ENCODE measurements around the gene ITPKB. TPM values are rescaled to one million over a fixed set of nuclear protein-coding genes. Genes with fewer than 3 reads are reported as not detected.
A peak's percentile ranks its signal among the peaks of the same experiment; 100 is the strongest.

The ITPKB gene
- total and polyA plus RNA-seq, 7 donors, result 1.4 to 80.9 (median 52.4) TPM

GRCh38 chr1:226730071-226730470 lies 9.0 kb downstream of the ITPKB start:
- Histone ChIP-seq H3K9me3 (no peaks in the 10 kb centered on the region), H3K4me3 (no peak overlapping the region), H3K36me3 (peaks cover 0 to 13% (median 1%) of the 10 kb centered on the region in 4 donors), H3K4me1 (peaks cover 0 to 98% (median 88%) of the 10 kb centered on the region in 4 donors), H3K27ac (peak overlapping the region; percentile 90 to 97 (median 94)), H3K27me3 (no peaks in the 10 kb centered on the region)
- TF ChIP-seq CTCF (IDR thresholded peaks at IDR 0.05), result no peak
- TF ChIP-seq POLR2AphosphoS5 (IDR thresholded peaks at IDR 0.05), result no peak
- TF ChIP-seq EP300 (IDR thresholded peaks at IDR 0.05), result no peak
- no peak for TF ChIP-seq POLR2A (IDR thresholded peaks at IDR 0.05)
- 76 to 91% methylated on average over 1 of the region's 1 CpG for WGBS, 2 donors
- intact Hi-C loops (cut with DNase I), result no loop called here
- peak; percentile 26 for DNase-seq

GRCh38 chr1:226728448-226728847 lies 10.6 kb downstream of the ITPKB start:
- no peak overlapping the region for H3K4me3 ChIP-seq
- TF ChIP-seq POLR2A (IDR thresholded peaks at IDR 0.05), result no peak
- no peak for TF ChIP-seq POLR2AphosphoS5 (IDR thresholded peaks at IDR 0.05)
- TF ChIP-seq EP300 (IDR thresholded peaks at IDR 0.05), result no peak
- TF ChIP-seq CTCF (IDR thresholded peaks at IDR 0.05), result no peak
- peaks cover 0 to 98% (median 89%) of the 10 kb centered on the region in 4 donors for H3K4me1 ChIP-seq
- H3K9me3 ChIP-seq, result no peaks in the 10 kb centered on the region
- peak overlapping the region; percentile 40 to 95 (median 79) for H3K27ac ChIP-seq
- no peak for DNase-seq
- intact Hi-C loops (cut with DNase I), result no loop called here
- 69 to 88% methylated on average over 6 of the region's 6 CpGs for WGBS, 2 donors
- H3K27me3 ChIP-seq, result no peaks in the 10 kb centered on the region
- peaks cover 0 to 6% (median 0%) of the 10 kb centered on the region in 4 donors for H3K36me3 ChIP-seq

GRCh38 chr1:226725897-226726267 lies 13.2 kb downstream of the ITPKB start:
- peaks cover 0 to 88% (median 80%) of the 10 kb centered on the region in 4 donors for H3K4me1 ChIP-seq
- H3K27ac ChIP-seq, result peak overlapping the region; percentile 40 to 95 (median 79)
- intact Hi-C loops (cut with DNase I), result no loop called here
- H3K4me3 ChIP-seq, result no peak overlapping the region
- peaks cover 0 to 6% (median 0%) of the 10 kb centered on the region in 4 donors for H3K36me3 ChIP-seq
- H3K27me3 ChIP-seq, result no peaks in the 10 kb centered on the region
- no peaks in the 10 kb centered on the region for H3K9me3 ChIP-seq
- DNase-seq, result no peak
- no peak for TF ChIP-seq EP300 (IDR thresholded peaks at IDR 0.05)
- TF ChIP-seq CTCF (IDR thresholded peaks at IDR 0.05), result no peak
- TF ChIP-seq POLR2A (IDR thresholded peaks at IDR 0.05), result no peak
- TF ChIP-seq POLR2AphosphoS5 (IDR thresholded peaks at IDR 0.05), result no peak
- WGBS, 2 donors, result 80 to 90% methylated on average over 4 of the region's 4 CpGs

GRCh38 chr1:226723657-226724532 lies 15.2 kb downstream of the ITPKB start:
- Histone ChIP-seq H3K9me3 (no peaks in the 10 kb centered on the region), H3K27ac (peak overlapping the region; percentile 66 to 95 (median 79)), H3K4me3 (no peak overlapping the region), H3K27me3 (no peaks in the 10 kb centered on the region), H3K36me3 (peaks cover 0 to 5% (median 0%) of the 10 kb centered on the region in 4 donors), H3K4me1 (peaks cover 0 to 88% (median 86%) of the 10 kb centered on the region in 4 donors)
- 56 to 62% methylated on average over 13 of the region's 13 CpGs for WGBS, 2 donors
- intact Hi-C loops (cut with DNase I), result no loop called here
- peak; percentile 80 for DNase-seq
- TF ChIP-seq CTCF (IDR thresholded peaks at IDR 0.05) (no peak), POLR2A (IDR thresholded peaks at IDR 0.05) (no peak), EP300 (IDR thresholded peaks at IDR 0.05) (no peak), POLR2AphosphoS5 (IDR thresholded peaks at IDR 0.05) (no peak)
